Nephron progenitor cell (in vitro differentiated cells): ENCODE measurements around the gene EBPL.
"Not testable (repeated sequence)": the region's sequence is repeated elsewhere in the genome, so short reads cannot be mapped to it uniquely, and the experiment has no call there.

Experiments
- DNase-seq: peaks from one replicate; pipeline ENCODE4 v3.0.0; 2021
- H3K27ac Mint-ChIP-seq: 2 replicates; pipeline ENCODE4 v1.8.0; 2021; ENCODE audit warnings: mild to moderate bottlenecking, moderate library complexity, mixed read lengths
- H3K27me3 Mint-ChIP-seq: 2 replicates; pipeline ENCODE4 v1.8.0; 2021; ENCODE audit warnings: mild to moderate bottlenecking, low read depth, mixed read lengths; ENCODE audit not compliant: poor library complexity
- H3K36me3 Mint-ChIP-seq: 2 replicates; pipeline ENCODE4 v1.8.0; 2021; ENCODE audit warnings: low read depth, mixed read lengths
- H3K4me1 Mint-ChIP-seq: 2 replicates; pipeline ENCODE4 v1.8.0; 2021; ENCODE audit warnings: mixed read lengths
- H3K4me3 Mint-ChIP-seq: 2 replicates; pipeline ENCODE4 v1.8.0; 2021; ENCODE audit warnings: mild to moderate bottlenecking, moderate library complexity, mixed read lengths
- H3K9me3 Mint-ChIP-seq: 2 replicates; pipeline ENCODE4 v1.8.0; 2021; ENCODE audit warnings: mild to moderate bottlenecking, moderate library complexity, mixed read lengths
- TF ChIP-seq, protein P1 (sequence below): fragments of 200-600 bp; sonication (generic); IDR thresholded peaks from 2 replicates; pipeline ENCODE4 v1.5.0; 2021; ENCODE audit warnings: antibody characterized with exemption

Gene EBPL

DNA sequence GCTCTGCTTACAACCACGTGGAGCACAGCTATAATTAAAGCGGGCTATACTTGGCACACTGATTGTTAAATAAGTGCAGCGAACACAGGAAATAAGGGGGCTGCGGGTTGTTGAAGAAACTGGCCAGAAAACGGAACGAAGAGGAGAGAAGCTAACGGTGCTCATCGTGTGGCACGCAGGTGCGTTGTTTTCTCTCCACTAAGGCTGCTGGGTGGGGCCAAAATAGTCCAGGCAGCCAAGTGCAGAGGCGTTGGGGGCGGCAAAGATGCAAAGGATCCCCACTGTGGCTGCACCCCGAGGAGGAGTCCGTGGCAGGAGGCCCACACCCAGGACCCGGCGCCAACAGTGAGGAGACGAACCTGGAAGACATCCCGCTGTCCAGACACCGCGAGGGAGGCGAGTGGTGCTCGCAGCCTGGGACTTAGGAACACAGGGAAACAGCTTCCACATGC, 71.1 kb downstream of the EBPL start:
- TF ChIP-seq, protein P1, sequence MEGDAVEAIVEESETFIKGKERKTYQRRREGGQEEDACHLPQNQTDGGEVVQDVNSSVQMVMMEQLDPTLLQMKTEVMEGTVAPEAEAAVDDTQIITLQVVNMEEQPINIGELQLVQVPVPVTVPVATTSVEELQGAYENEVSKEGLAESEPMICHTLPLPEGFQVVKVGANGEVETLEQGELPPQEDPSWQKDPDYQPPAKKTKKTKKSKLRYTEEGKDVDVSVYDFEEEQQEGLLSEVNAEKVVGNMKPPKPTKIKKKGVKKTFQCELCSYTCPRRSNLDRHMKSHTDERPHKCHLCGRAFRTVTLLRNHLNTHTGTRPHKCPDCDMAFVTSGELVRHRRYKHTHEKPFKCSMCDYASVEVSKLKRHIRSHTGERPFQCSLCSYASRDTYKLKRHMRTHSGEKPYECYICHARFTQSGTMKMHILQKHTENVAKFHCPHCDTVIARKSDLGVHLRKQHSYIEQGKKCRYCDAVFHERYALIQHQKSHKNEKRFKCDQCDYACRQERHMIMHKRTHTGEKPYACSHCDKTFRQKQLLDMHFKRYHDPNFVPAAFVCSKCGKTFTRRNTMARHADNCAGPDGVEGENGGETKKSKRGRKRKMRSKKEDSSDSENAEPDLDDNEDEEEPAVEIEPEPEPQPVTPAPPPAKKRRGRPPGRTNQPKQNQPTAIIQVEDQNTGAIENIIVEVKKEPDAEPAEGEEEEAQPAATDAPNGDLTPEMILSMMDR, result no peak
- Mint-ChIP-seq H3K9me3 (no peaks in the 10 kb centered on the region), H3K27ac (no peak overlapping the region), H3K27me3 (peaks cover 3% of the 10 kb centered on the region), H3K4me1 (peaks cover 4% of the 10 kb centered on the region), H3K4me3 (no peak overlapping the region), H3K36me3 (no peaks in the 10 kb centered on the region)
- no peak for DNase-seq

DNA sequence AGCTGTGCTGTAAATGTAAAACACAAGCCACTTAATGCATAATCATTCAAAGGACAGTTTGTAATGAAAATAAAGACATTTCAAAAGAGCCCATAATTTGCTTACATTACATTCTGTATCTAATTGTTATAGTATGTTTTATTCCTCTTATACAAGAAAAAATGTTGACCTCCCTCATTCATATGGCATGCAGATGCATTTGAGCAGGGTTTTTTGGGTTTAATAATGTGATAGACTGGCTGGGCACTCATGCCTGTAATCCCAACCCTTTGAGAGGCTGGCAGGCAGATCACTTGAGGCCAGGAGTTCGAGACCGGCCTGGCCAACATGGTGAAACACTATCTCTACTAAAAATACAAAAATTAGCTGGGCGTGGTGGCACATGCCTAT, 74.6 kb downstream of the EBPL start:
- peaks cover 3% of the 10 kb centered on the region for H3K27me3 Mint-ChIP-seq
- DNase-seq, result no peak
- peaks cover 8% of the 10 kb centered on the region for H3K9me3 Mint-ChIP-seq
- peaks cover 4% of the 10 kb centered on the region for H3K4me1 Mint-ChIP-seq
- peak overlapping the region; percentile 8 for H3K27ac Mint-ChIP-seq
- H3K4me3 Mint-ChIP-seq, result no peak overlapping the region
- TF ChIP-seq, protein P1, result no peak
- no peaks in the 10 kb centered on the region for H3K36me3 Mint-ChIP-seq

DNA sequence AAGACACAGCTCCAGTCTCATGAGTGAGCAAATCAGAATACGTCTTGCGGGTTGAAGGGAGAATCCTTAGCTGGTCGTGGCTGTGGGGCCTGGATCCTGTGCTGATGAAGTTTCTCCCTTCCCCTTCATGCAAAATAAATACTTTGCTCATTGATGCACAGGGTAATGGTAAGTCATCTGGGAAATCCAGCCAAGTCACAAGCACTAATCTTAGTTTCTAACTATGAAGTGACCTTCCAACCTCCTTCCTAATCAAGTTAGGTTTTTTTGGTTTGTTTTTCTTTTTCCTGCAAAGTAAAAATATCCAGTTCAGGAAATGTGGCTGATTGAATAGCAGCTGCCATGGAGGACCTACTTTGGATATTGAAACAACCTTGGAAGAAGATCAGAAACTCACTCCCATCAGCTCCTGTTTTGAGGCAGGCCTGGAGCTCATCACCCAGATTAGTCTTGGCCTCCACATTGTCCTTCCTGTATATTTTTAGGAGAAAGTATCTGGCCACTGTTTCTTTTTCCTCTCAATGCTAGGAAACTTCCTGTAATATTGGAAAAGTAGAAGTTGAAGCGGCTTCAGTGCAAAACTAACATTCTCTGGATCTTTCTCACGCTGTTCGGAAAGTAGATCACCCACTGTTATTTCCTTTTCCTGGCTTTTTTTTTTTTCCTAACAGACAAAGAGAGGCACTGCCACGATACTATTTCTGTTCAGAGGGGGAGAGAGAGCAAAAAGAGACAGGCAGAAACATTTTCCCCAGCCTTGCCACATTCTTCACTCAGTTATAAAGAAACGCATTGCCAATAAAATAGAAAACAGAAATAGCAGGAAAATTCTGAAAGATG, 75.2 kb downstream of the EBPL start:
- peak overlapping the region; percentile 8 for H3K27ac Mint-ChIP-seq
- H3K27me3 Mint-ChIP-seq, result peaks cover 3% of the 10 kb centered on the region
- H3K36me3 Mint-ChIP-seq, result no peaks in the 10 kb centered on the region
- peaks cover 12% of the 10 kb centered on the region for H3K9me3 Mint-ChIP-seq
- TF ChIP-seq, protein P1, result no peak
- DNase-seq, result no peak
- no peak overlapping the region for H3K4me3 Mint-ChIP-seq
- peaks cover 4% of the 10 kb centered on the region for H3K4me1 Mint-ChIP-seq

DNA sequence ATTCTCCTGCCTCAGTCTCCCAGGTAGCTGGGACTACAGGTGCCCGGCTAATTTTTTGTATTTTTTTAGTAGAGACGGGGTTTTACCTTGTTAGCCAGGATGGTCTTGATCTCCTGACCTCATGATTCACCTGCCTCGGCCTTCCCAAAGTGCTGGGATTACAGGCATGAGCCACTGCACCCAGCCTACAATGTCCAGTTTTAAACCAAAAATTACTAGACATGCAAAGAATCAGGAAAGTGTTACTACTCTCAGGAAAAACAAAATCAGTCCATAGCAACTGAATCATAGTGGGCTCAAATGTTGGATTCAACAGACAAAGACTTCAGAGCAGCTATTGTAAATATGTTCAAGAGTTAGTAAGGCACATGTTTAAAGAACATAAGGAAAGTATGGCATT, 79.2 kb downstream of the EBPL start:
- H3K9me3 Mint-ChIP-seq, result peaks cover 12% of the 10 kb centered on the region
- not testable (repeated sequence) for H3K4me1 Mint-ChIP-seq, H3K27ac Mint-ChIP-seq, H3K36me3 Mint-ChIP-seq, H3K27me3 Mint-ChIP-seq, H3K4me3 Mint-ChIP-seq, DNase-seq
